NB4 (cell line): ENCODE results near the gene ZNF644.

Experiments
- DNase-seq: peaks from one replicate; pipeline ENCODE4 v3.0.0; 2010; ENCODE audit warnings: low read depth
- H3K4me3 ChIP-seq: one replicate; pipeline ENCODE4 v1.5.1; 2011; ENCODE audit warnings: mild to moderate bottlenecking, low read depth, low read length, moderate library complexity
- MYC ChIP-seq: IDR thresholded peaks from 2 replicates; pipeline ENCODE4 v1.6.1; 2011; ENCODE audit warnings: low read depth, low read length
- POLR2A ChIP-seq: IDR thresholded peaks from 2 replicates; pipeline ENCODE4 v1.6.1; 2011; ENCODE audit warnings: mild to moderate bottlenecking; ENCODE audit not compliant: insufficient read length; ENCODE audit errors: extremely low read depth
- TF ChIP-seq, protein P1 (sequence below): IDR thresholded peaks from 2 replicates; pipeline ENCODE4 v1.6.1; 2011; ENCODE audit warnings: low read depth, low read length
- TF ChIP-seq, protein P2 (sequence below): IDR thresholded peaks from one replicate; pipeline ENCODE4 v1.5.1; 2012; ENCODE audit warnings: low read depth, low read length

The ZNF644 gene

DNA sequence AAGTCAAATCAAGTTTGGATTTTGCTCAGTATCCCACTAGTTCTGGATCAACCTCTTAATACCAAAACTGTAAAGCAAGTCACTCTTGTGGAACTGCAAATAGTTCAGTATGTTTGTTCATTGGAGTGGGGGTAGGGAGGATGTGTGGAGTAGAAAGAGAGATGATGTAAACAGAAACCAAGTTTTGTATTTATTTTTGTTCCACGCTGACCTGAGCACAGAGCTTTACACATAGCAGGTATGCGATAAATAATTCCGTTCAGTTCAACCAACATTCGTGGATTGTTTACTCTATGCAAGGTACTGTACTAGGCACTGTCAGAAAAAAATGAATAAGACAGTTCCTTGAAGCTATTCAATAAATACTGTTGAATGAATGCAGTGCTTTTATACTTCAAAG is 4.5 kb upstream of the ZNF644 start:
- TF ChIP-seq, protein P1, sequence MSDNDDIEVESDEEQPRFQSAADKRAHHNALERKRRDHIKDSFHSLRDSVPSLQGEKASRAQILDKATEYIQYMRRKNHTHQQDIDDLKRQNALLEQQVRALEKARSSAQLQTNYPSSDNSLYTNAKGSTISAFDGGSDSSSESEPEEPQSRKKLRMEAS = no peak
- TF ChIP-seq, protein P2, sequence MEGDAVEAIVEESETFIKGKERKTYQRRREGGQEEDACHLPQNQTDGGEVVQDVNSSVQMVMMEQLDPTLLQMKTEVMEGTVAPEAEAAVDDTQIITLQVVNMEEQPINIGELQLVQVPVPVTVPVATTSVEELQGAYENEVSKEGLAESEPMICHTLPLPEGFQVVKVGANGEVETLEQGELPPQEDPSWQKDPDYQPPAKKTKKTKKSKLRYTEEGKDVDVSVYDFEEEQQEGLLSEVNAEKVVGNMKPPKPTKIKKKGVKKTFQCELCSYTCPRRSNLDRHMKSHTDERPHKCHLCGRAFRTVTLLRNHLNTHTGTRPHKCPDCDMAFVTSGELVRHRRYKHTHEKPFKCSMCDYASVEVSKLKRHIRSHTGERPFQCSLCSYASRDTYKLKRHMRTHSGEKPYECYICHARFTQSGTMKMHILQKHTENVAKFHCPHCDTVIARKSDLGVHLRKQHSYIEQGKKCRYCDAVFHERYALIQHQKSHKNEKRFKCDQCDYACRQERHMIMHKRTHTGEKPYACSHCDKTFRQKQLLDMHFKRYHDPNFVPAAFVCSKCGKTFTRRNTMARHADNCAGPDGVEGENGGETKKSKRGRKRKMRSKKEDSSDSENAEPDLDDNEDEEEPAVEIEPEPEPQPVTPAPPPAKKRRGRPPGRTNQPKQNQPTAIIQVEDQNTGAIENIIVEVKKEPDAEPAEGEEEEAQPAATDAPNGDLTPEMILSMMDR = no peak
- TF ChIP-seq MYC = no peak
- no peak for TF ChIP-seq POLR2A
- DNase-seq = no peak

DNA sequence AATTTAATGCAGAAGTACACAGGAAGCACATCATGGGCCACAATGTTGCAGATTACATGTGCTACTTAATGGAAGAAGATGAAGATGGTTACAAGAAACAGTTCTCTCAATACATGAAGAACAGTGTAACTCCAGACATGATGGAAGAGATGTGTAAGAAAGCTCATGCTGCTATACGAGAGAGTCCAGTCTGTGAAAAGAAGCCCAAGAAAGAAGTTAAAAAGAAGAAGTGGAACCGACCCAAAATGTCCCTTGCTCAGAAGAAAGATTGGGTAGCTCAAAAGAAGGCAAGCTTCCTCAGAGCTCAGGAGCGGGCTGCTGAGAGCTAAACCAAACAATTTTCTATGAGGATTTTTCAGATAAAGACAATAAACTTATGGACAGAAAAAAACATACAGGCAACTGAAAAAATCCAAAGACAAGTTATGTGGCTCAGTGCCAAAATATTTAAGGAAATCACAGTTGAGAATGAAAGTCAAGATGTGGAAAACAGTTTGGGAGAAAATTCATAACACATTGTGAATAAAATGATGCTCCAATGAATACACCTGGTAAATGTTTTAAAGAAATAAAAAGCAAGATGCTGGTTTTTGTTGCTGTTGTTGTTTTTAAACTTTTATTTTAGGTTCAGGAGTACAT is 2.8 kb upstream of the ZNF644 start:
- DNase-seq = no peak
- no peak overlapping the region for H3K4me3 ChIP-seq
- TF ChIP-seq MYC = no peak
- TF ChIP-seq, protein P2 = no peak

More for the DNA sequence above, 4.5 kb upstream of the ZNF644 start:
- no peak overlapping the region for H3K4me3 ChIP-seq

DNA sequence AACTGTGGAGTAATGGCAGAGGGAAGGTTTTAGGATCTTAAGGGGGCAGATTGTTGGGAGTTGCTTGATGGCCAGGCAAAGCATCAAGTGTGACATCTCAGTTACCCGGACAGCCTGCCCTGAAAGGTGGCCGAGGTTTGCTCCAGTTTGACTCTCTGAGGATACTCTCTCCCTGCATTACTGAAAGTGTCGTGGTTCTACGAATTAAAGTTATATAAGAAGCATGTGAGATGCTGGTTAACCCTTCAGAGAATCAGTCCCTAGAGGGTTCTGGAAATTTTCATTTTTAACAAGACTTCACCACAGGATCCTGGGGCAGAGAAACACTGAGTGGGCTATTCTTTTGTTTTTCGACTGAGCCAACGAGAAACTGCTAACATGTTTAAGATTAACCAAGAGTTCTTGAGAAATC is 689 bp upstream of the ZNF644 start:
- TF ChIP-seq POLR2A (no peak), MYC (no peak)
- TF ChIP-seq, protein P1 = no peak
- TF ChIP-seq, protein P2 = no peak
- no peak for DNase-seq
- peak overlapping the region; percentile 72 for H3K4me3 ChIP-seq

DNA sequence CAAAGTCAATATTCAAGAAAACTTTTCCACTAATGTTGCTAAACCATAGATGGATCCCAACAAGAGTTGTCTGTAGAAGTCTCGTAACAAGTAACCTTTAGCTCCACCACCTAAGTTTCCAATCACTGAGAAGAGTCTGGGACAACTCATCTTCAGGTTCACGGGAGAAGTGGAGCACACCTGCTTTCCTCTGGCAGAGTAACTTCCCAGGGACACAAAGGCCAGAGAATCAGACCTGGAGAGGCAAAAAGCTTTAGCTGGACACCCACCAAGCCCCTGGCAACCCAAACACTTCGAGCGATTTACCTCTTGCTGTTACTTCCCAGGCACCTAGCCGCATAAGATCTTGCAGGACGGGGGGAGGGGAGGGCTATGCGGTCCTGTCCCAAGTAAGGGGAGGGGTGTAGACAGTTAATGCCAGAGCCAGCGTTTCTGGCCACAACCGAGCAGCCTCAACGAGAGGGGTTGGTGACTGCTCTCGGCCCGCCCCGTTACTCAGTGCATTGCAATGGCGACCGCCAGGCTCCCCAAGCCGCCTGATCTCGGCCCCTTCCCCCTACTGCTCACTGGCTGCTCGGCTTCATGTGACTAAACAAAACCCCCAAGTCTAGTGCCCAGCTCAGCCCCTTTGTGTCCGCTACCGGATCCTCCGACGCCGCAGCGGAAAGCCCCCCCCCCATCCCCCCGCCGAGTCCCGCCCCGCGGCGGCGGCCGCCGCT is 709 bp downstream of the ZNF644 start:
- peak overlapping the region; percentile 93 for H3K4me3 ChIP-seq
- peak; percentile 38 for TF ChIP-seq POLR2A
- peak; percentile 44 for TF ChIP-seq MYC
- TF ChIP-seq, protein P1 = peak; percentile 83
- TF ChIP-seq, protein P2 = no peak
- peak; percentile 86 for DNase-seq

DNA sequence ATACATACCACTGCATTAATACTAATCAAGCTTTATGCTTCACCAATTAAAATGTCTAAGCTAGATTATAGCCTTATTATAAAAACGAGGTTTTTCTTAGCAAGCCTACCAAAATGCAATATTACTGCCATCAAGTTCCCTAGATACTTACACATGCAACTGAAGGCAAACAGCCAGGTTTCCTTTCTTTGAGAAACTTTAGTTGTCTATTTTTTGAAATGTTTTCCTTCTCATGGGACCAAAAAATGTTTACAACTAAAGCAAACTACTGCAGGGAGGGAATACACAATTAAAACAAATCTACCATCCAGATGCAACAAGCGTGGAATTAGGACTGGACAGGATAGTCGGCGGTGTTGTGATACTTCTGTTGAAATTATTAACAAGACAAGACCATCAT is 1.3 kb downstream of the ZNF644 start:
- TF ChIP-seq POLR2A = no peak
- no peak for TF ChIP-seq MYC
- TF ChIP-seq, protein P2 = no peak
- TF ChIP-seq, protein P1 = no peak
- no peak for DNase-seq
- H3K4me3 ChIP-seq = peak overlapping the region; percentile 93
